NK-92 (cell line): Measurements from ENCODE around the gene PTPN14.
"Not testable (repeated sequence)": the region's sequence is repeated elsewhere in the genome, so short reads cannot be mapped to it uniquely, and the experiment has no call there.

Experiments
- DNase-seq: peaks from one replicate; lab custom pipeline; 2025; ENCODE audit not compliant: unreplicated experiment; lab: John Stamatoyannopoulos, UW

Gene PTPN14

DNA sequence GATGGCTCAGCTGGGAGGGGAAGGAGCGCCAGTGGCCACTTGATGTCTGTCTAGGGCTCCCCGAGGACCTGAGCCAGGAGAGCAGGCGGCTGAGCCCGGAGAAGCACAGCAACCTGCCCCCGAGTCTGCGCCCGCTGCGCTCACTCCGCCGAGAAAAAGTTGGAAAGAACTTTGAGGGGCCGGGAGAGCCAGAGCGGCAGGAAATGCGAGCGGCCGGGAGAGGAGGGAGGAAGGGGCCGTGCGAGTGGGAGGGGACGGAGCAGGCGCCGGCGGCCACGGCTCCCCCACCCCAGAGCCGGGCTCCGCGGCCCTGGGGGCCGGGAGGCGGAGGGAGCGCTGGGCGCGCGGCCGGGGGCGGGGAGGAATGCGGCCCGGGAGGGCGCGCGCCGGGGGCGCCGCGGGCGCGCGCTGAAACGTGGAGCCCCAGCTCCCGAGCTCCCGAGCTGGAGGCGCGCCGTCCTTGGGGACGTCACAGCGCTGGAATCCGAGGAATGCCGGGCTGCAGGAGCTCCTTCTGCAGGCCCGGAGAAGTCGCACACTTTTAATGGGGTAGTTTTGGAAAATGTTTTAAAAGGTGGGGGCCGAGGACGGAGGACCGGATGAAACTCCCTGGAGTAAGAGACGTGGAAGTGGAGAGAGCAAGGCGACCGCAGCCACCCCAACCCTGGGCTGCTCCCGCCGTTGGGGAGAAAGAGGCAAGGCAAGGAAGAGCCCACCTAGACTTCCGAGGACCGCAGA lies at the start of gene PTPN14:
TSS of gene PTPN14 (minus strand) at position 167 of the 738 bp plus-strand sequence. CDS start 86,799 bp downstream, outside the sequence.
- no peak for DNase-seq

DNA sequence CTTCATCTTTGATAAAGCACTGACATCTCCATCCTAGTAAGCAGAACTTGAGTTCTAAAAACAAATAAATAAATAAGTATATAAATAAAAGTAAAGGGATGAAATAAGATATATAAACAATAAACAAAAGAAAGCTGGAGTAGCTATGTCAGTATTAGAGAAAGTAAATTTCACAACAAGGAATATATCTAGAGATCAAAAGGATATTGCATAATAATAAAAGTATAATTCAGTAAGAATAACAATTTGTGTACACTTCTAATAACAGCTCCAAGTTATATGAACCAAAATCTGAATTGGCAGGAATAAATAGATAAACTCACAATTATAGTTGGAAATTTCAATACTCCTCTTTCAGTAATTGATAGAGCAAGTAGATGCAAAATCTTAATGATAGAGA lies 41.8 kb upstream of the PTPN14 start:
- no peak for DNase-seq

DNA sequence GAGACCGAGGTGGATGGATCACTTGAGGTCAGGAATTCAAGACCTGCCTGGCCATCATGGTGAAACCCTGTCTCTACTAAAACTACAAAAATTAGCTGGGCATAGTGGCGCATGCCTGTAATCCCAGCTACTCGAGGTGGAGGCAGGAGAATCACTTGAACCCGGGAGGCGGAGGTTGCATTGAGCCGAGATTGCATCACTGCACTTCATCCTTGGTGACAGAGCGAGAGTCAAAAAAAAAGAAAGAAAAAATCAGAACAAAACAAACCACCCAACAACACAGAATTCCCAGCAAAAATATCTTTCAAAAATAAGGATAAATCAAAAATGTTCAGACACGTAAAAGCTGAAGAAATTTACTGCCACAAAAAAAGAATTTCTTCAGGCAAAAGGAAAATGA lies 40.5 kb upstream of the PTPN14 start:
- DNase-seq, result not testable (repeated sequence)

DNA sequence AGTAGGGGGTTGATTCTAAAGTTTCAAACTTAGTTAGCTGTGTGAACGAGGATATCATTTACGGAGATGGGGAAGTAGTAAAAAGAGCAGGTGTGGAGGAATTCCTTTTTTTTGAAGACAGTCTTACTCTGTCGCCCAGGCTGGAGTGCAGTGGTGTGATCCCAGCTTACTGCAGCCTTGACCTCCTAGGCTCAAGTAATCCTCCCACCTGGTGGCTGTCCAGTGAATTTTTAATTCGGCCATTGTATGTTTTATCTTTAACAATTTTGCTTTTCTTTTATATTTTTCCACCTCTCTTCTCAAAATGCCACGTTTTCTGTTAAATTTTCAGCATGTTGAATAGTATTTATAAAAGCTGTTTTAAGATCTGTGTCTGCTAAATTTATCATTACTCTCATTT lies 39.3 kb upstream of the PTPN14 start:
- DNase-seq, result no peak

DNA sequence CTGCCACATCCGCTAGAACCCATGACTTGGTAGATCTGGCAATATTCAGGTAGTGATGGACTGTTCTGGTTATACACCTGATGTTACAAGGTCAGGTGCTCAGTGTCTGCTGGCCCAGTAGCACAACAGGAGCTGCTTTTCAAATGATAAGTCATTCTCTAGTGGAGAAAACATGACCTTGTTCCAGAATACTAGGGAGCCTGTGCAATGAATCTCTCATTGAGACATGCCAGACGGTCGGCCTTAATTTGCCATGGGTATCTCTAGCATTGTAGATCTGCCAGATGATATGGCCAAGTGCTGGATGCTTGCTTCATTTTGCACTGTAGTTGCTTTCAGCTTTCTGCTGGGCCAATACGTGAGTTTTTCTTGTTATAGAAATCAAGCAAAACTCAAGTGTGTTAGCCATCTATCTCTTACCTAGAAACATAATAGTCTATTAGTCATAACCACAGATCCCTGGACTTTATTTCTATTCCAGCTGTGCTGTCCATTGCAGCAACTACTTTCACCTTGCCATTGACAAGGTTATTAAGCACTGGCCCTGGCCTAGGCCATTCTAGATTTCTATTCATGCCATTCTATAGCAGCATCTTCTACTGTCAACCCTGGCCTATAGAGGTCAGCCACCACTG lies 37.7 kb upstream of the PTPN14 start:
- no peak for DNase-seq

DNA sequence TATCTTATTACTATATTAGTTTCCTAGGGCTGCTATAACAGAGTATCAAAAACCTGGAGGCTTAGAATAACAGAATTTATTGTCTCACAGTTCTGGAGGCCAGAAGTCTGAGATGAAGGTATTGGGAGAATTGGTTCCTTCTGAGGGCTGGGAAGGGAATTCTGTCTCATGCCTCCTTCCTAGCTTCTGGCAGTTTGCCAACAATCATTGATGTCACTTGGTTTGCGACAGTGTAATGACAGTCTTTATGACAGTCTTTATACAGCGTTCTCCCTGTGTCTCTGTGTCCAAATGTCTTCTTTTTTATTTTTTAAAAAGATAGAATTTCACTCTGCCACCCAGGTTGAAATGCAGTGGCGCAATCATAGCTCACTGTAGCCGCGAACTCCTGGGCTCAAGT lies 35.8 kb upstream of the PTPN14 start:
- no peak for DNase-seq

DNA sequence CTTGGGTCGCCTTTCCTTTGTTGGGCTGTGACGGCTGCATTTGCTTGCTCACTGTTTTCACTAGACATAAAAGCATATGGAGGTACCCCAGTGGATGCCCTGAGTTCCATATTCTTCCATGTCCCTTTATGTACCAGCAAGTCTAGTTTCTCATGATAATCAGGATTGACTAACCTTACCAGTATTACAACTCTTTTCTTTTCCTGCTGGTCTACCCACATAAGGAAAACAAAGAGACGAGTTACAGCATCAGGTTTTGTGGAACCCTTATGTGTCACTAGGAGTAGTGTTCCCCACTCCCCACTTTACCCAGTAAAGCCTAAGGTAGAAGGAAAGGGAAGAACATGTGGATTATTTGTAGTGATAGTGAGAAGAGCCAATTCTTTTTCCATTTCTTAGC lies 35.2 kb upstream of the PTPN14 start:
- DNase-seq, result no peak

DNA sequence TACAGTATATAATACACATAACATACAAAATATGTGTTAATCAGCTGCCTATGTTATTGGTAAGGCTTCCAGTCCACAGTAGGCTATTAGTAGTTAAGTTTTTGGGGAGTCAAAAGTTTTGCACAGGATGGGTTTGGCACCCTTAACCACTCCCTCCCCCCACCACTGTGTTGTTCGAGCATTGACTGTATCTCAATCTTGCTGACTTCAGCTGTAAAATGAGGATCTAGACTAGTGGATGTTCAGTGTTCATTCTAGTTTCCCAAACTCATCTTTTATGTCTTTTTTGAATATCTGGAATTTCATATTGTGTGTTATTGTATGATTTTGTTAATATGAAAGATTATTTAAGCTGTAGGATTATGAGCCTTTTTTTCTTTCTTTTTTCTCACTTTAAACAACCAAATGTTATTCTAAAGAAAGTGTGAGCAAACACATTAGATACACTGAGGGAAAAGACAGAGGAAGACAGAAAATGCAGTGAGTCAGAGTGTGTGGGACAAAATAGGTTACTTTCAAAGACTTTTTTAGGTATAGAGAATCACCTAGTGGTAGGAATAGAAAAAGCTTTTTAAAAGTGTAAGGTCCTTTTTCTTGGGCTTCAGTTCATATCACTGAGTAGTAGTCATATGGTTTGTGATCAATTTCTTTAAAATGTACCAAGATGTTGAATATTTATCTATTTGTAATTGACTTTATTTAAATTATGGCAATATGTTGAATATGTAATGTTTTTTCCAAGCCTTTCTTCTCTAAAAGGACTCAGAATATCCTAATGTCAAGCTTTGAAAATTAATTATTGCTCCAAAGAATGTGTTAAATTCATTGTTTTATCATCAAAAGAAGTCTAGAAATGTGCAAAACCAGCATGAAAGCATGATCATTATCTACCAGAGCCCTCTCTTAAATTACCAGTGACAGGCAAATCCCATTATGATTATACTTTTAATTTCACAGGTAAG lies 33.7 kb upstream of the PTPN14 start:
- DNase-seq, result no peak

DNA sequence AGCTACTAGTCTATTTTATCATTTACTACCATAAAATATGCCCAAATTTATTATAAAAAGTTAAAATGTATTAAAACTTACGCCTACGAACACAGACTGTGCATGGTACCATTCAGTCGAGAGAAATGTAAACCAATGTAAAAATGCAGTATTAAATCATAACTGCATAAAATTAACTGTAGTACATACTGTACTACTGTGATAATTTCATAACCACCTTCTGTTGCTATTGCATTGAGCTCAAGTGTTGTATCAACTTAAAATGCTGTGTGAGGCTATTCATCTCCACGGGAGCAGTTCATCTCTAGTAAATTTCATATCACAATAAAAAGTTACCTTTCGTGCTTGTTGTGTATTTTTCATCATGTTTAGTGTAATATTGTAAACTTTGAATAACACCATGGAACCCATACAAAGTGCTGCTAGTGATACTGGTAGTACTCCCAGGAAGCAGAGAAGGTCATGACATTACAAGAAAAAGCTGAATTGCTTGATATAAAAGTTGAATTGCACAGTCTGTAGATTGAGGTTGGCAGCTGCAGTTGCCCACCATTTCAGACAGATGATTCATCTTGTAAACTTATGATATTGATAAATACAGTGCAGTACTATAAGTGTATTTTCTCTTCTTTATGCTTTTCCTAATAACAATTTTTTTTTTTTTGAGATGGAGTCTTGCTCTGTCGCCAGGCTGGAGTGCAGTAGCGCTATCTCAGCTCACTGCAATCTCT lies 32.6 kb upstream of the PTPN14 start:
- DNase-seq, result no peak

DNA sequence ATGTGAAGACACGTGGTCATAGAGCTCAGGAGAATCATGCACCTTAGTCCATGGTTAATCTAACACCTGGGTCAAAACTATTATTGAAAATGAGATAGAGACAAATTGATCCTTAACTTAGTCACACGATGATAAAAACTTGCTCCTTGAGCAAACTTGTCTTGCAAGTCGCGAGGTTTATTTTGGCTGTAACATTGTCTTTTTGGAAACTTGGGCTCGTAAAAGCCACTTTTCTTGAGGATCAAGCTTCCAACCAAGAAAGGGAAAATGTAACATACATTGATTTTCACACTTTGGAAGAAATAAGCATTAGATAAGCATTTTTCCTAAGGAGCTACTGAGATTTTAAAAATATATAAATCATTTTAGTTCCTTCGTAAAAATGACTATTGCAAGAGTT lies 31.7 kb upstream of the PTPN14 start:
- no peak for DNase-seq

DNA sequence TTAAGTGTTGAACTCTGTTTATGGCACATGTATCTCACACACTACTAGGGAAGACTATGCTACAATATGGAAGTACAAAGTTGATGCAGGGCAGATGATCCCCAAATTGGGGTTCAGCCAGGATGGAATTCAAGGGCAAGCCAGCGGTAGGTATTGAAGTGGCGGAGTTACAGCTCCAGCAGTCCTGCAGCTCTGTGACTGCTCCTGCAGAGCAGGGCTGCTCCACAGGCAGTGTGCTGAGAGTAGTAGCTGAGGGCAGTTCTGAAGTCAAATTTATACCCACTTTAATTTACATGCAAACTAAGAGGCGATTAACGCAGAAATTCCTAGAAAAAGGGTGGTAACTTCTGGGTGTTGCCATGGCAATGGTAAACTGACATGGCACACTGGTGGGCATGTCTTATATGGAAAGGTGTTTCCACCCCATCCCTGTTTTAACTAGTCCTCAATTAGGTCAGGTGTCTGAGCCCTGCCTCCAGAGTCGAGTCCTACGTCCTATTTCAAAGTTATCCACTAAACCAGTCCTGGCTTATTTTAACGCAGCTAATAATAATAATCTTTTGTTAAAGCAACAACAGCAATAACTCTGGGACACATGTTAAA lies 31.0 kb upstream of the PTPN14 start:
- no peak for DNase-seq

DNA sequence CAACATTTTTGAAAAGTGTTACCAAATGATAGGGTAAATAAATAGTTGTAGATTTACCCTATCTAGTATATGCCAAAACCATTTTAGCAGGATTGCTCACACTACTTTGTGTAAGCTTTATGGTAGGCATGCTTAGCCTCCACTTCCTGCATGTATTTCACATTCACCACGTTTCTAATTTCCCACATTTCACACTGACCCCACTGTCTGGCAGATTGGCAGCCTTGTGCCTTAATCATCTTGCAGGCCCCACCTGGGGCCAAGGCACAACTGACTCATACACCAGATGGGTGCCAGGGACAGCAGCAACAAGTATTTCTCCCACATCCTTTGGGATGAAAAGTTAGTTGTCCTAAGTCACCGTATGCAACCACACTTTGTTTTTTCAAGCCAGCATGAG lies 30.4 kb upstream of the PTPN14 start:
- DNase-seq, result no peak

DNA sequence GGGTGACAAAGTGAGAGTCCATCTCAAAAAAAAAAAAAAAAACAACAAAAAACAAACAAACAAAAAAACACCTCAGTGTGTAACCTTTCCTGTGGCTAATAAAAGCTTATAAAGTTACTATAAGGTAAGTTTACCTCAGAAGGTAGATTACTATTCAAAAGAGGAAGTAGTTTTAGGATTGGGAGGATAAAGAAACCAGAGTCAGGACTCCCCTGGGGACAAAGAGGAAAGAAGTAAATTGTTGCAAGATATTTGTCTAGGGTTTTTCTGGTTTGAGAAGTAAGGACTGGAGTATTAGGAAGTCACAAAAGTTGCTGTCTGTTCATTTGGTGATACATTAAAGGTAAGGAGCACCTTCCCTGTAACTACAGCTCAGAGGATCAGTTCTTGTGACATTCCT lies 27.8 kb upstream of the PTPN14 start:
- no peak for DNase-seq

DNA sequence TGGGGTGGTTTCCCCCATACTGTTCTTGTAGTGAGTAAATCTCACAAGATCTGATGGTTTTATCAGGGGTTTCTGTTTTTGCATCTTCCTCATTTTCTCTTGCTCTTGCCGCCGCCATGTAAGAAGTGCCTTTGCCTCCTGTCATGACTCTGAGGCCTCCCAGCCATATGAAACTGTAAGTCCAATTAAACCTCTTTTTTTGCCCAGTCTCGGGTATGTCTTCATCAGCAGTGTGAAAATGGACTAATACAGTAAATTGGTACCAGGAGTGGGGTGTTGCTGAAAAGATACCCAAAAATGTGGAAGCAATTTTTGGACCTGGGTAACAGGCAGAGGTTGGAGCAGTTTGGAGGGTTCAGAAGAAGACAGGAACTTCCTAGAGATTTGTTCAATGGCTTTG lies 24.7 kb upstream of the PTPN14 start:
- not testable (repeated sequence) for DNase-seq

DNA sequence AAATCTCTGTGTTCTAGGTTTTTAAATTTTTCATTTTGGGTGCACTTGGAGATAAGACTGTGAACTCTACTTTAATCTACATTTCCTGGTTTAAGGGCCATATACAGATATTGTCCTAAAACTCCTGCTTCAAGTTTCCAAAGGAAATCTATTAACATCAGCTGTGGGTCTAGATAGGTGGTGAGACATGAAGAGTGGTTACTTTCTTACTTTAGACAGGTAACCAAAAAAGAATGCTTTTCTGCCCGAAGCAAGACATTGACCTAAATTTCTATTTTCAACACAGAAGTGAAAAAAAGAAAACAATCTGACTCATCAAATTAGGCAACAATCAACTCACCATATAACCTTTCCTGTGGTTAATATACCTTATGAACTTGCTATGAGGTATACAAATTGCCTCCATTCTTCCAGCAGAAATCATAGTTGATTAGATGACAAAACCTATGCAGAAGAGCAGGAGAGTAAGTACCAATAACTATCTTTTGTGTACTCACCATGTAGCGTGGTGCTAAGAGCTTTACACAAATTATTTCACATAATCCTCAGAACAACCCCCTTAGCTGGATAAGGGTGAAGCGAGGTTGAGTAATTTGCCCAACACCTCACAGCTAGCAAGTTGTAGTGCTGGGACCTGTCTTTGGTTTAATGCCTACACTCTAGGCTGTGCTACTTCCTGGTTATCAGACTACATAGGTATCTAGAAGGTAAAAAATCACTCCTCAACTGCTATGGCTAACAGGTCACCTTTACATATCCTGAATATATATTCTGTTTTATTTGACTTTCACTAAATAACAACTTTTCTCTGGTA lies 23.4 kb upstream of the PTPN14 start:
- DNase-seq, result no peak

DNA sequence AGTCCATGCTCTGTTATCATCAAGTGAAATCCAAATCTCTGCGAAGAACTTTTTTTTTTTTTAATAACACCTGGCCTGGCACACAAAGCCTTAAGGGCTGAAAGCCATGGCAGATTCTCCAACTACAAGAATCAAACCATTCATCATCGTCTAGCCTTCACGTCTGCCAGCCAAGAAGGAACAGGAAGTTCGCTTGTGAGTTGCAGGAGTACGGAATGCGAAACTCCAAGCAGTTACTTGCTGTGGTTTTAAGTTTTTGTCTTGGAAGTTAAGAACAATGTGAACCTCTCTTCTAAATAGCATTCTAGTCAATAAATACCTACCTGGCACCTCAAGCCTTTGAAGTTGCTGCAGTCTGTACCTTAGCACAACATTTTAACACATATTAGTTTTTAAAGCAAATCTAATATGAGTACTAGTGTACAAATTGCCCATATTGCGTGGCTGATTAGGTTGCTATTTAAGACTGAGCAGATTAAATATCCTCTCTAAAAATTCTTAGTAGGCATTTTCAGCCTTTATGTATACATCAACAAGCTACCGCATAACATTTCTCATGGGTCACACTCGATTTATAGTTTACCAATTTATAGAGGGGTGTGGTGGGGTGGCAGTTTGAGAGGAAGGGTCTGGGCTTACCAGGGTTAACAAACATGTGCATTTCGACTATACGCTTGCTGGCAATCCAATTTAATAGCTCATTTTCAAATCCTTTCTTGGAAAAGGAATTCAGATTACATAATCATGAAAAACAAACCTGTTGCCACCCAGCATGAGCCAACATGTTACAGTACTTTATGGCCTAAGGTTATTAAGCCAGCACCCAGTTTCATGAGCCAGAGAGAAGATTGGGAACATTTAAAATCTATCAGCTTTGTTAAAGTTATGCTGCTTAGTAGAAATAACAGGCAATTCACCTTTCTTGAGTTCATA lies 22.2 kb upstream of the PTPN14 start:
- DNase-seq, result no peak

DNA sequence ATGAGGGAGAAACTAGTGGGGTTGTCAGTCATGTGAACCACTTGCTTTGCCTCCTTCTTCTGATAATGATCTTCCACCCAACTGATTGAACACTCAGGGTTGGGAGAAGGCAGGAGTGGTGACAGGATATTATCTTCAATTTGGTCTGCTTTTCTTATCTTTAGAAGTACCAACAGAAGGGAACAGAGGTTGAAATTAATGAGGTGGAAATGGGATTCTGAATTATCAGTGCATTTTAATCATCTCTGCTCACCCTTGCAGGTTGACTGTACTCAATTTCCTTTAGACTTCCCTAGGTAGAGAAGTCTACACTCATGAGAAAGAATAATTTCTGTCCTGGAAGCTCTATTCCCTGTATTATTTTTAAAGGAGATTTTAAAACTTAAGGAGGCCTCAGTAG lies 19.9 kb upstream of the PTPN14 start:
- no peak for DNase-seq

DNA sequence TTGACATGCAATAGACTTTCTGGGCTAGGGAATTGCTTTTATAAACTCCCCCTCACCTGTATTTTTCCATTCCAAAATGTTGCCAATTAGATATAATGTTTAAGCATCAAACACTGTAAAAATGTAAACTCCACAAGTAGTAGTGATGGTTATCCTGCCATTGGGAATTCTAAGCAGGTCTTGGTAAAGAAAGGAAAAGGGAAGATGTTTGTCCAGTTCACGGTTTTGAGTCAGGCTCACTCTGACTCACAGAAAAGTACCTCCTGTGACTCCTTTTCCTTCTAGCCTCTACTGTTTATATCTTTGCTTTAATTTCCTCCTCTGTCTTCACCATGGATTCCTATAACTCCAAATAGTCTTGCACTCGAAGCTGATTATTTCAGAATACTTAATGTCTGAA lies 19.0 kb upstream of the PTPN14 start:
- no peak for DNase-seq
